ENCODE measurements around the gene MYO3B.

Gene MYO3B

DNA sequence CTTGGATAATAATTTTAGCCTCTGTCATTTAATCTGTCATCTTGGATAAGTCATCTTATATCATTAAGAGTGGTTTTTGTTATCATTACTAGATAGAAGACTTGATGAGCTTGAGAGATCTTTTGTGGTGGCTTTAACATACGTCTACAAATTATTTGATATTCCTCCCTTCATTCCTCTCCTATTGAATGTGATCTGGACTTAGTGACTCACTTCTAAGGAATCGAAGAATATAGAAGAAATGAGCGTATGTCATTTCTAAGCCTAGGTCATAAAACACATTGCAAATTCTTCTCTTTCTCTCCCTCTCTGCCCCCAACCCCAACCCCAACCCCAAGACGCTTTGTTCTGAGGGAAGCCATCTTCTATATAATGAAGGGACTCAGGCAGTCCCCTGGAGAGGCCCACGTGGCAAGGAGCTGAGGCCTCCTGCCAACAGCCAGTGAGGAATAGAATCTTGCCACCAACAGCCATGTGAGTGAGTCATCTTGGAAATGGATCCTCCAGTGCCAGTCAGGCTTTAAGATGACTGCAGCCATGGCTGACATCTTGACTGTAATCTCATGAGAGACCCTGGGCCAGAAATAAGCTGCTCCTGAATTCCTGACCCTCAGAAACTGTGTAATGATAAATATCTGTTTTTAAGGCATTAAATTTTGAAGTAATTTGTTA lies 315.6 kb downstream of the MYO3B start:
- Histone ChIP-seq H3K27me3 (replicated peaks; ENCODE audit: control insufficient read depth, insufficient read depth, low read length) (no peaks in the 10 kb centered on the region), H3K4me3 (replicated peaks; ENCODE audit: low read depth, low read length) (no peak overlapping the region), H3K36me3 (ENCODE audit: control insufficient read depth, insufficient read depth, low read length) (no peaks in the 10 kb centered on the region)
- TF ChIP-seq, protein P1, sequence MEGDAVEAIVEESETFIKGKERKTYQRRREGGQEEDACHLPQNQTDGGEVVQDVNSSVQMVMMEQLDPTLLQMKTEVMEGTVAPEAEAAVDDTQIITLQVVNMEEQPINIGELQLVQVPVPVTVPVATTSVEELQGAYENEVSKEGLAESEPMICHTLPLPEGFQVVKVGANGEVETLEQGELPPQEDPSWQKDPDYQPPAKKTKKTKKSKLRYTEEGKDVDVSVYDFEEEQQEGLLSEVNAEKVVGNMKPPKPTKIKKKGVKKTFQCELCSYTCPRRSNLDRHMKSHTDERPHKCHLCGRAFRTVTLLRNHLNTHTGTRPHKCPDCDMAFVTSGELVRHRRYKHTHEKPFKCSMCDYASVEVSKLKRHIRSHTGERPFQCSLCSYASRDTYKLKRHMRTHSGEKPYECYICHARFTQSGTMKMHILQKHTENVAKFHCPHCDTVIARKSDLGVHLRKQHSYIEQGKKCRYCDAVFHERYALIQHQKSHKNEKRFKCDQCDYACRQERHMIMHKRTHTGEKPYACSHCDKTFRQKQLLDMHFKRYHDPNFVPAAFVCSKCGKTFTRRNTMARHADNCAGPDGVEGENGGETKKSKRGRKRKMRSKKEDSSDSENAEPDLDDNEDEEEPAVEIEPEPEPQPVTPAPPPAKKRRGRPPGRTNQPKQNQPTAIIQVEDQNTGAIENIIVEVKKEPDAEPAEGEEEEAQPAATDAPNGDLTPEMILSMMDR (IDR thresholded peaks at IDR 0.05; ENCODE audit: insufficient read depth, low read length, poor library complexity, severe bottlenecking): no peak
- DNase-seq (ENCODE audit: extremely low read depth, insufficient read length): no peak

DNA sequence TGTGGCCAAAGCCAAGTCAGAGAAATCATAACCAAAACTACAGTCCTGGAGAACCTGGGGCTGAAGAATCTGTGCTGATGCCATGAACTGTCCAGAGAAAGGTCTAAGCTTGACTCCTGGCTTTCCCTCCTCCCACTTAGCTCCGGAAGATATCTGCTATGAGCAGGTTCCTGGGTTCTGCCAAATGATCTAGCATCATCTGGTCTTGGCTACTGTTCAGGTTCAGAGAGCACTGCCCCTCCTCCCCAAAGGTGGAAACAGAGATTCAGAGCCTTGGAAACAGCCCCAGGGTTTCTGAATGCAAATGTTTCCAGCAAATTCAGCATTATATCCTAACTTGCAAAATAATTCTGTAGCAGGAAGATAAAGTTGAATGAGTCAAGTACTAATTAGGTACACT lies 317.9 kb downstream of the MYO3B start:
- no peaks in the 10 kb centered on the region; the same call in 1 of the 2 replicates for H3K27me3 ChIP-seq (replicated peaks; ENCODE audit: control insufficient read depth, insufficient read depth, low read length)
- TF ChIP-seq, protein P1 (IDR thresholded peaks at IDR 0.05; ENCODE audit: insufficient read depth, low read length, poor library complexity, severe bottlenecking): no peak

DNA sequence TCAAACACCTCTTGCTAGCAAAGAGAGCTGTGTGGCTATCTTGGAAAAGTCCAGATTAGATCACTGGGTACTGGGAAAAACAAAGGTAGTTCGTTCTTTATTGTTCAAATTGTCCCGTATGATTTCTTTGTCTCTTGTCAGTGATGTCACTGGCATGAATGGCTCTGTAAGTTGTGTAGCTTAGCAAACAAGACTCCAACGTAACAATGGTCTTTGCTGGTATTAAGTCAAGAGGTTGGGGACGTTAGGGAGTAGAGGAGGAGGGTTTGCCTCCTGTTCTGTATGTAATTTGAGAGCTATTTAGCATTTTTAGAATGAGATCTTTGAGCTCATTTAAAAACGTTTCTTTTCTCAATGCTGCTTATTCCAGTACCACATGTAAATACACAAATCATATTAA lies 320.7 kb downstream of the MYO3B start:
- no peak for DNase-seq (ENCODE audit: extremely low read depth, insufficient read length)
- TF ChIP-seq, protein P1 (IDR thresholded peaks at IDR 0.05; ENCODE audit: insufficient read depth, low read length, poor library complexity, severe bottlenecking): no peak

More for the DNA sequence above, 317.9 kb downstream of the MYO3B start:
- no peaks in the 10 kb centered on the region for H3K36me3 ChIP-seq (ENCODE audit: control insufficient read depth, insufficient read depth, low read length)
- no peak for DNase-seq (ENCODE audit: extremely low read depth, insufficient read length)
- no peak overlapping the region for H3K4me3 ChIP-seq (replicated peaks; ENCODE audit: low read depth, low read length)

DNA sequence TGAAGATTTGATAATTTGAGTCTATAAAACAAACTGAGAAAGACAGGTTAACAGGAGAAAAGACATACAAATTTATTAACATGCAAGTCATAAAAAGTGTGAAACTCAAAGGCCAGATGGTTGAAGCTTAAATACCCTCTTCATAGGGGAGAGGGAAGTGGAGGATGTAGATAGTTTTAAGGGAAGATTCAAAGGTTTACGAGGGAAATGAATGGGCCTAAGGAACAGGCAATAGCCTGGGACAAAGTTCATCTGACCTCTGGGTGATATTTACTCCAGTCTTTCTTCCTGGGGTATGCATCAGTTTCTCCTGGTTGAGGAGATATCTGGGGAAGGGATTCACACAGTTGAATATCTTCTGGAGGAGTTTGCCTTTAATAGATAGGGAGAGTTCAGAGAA lies 322.2 kb downstream of the MYO3B start:
- Histone ChIP-seq H3K36me3 (ENCODE audit: control insufficient read depth, insufficient read depth, low read length) (no peaks in the 10 kb centered on the region), H3K4me3 (replicated peaks; ENCODE audit: low read depth, low read length) (no peak overlapping the region), H3K27me3 (replicated peaks; ENCODE audit: control insufficient read depth, insufficient read depth, low read length) (no peaks in the 10 kb centered on the region; the same call in 1 of the 2 replicates)
- DNase-seq (ENCODE audit: extremely low read depth, insufficient read length): no peak
- TF ChIP-seq, protein P1 (IDR thresholded peaks at IDR 0.05; ENCODE audit: insufficient read depth, low read length, poor library complexity, severe bottlenecking): no peak

More for the DNA sequence above, 320.7 kb downstream of the MYO3B start:
- Histone ChIP-seq H3K36me3 (ENCODE audit: control insufficient read depth, insufficient read depth, low read length) (no peaks in the 10 kb centered on the region), H3K27me3 (replicated peaks; ENCODE audit: control insufficient read depth, insufficient read depth, low read length) (no peaks in the 10 kb centered on the region; the same call in 1 of the 2 replicates), H3K4me3 (replicated peaks; ENCODE audit: low read depth, low read length) (no peak overlapping the region)

DNA sequence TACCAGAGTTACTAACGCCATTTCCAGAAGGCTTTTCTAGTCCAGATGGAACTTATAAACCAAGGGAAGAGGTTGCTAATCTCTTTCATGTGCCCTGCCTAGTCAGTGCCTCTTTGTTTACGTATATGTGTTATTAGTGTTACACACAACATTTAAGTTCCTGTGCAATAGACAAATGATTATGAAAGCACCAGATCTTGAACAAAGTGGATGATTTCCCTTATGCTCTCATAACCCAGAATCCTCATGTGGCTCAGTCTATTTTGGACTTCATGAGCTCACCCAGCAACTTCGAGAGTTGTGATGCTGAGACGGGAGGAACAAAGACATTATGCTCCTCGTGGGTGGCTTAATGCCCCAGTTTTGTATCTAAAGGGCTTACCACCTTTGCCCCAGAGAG lies 322.8 kb downstream of the MYO3B start:
- TF ChIP-seq, protein P1 (IDR thresholded peaks at IDR 0.05; ENCODE audit: insufficient read depth, low read length, poor library complexity, severe bottlenecking): no peak
- H3K36me3 ChIP-seq (ENCODE audit: control insufficient read depth, insufficient read depth, low read length): no peaks in the 10 kb centered on the region
- no peak overlapping the region for H3K4me3 ChIP-seq (replicated peaks; ENCODE audit: low read depth, low read length)
- DNase-seq (ENCODE audit: extremely low read depth, insufficient read length): no peak
- no peaks in the 10 kb centered on the region; the same call in 1 of the 2 replicates for H3K27me3 ChIP-seq (replicated peaks; ENCODE audit: control insufficient read depth, insufficient read depth, low read length)
